ENCODE data around the gene SOCS6. TPM values are rescaled to one million over a fixed set of nuclear protein-coding genes. Genes with fewer than 3 reads are reported as not detected.

The SOCS6 gene
- total RNA-seq, 1 donor from 2014 or later, result 5.5 TPM

DNA sequence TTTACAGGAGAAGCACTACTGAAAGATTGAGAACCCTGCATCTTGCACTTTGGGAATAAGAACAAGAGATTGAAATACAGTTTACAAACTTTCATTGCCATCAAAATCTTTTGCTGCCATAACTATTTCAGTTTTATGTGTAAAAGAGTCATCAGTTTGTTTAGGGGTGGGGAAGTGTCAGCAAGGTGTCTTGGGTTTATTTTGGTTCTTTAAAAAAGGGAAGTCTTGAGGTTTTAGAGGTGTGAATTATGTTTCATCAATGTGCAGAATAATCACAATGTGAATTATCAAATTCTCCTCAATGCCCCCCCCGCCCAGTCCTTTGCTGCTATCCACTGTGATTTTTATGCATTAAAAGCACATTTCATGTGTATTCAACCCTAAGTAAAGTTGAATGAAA is 37.4 kb downstream of the SOCS6 start:
- H3K27me3 ChIP-seq, result no peaks in the 10 kb centered on the region
- peaks cover 5 to 17% of the 10 kb centered on the region in 2 donors for H3K36me3 ChIP-seq
- DNase-seq (ENCODE audit: low spot score in 2 of 2), result no peak
- no peak for TF ChIP-seq CTCF (IDR thresholded peaks at IDR 0.05)
- intact Hi-C loops (cut with DNase I), result loop anchor here (2.0 kb wide), 1 partner anchor 37 kb away; the partner anchor contains the start of gene SOCS6
- no peak overlapping the region for H3K27ac ChIP-seq
- no peak overlapping the region for H3K4me3 ChIP-seq
- no peaks in the 10 kb centered on the region for H3K9me3 ChIP-seq
- H3K4me1 ChIP-seq, result peaks cover 0 to 16% of the 10 kb centered on the region in 2 donors

DNA sequence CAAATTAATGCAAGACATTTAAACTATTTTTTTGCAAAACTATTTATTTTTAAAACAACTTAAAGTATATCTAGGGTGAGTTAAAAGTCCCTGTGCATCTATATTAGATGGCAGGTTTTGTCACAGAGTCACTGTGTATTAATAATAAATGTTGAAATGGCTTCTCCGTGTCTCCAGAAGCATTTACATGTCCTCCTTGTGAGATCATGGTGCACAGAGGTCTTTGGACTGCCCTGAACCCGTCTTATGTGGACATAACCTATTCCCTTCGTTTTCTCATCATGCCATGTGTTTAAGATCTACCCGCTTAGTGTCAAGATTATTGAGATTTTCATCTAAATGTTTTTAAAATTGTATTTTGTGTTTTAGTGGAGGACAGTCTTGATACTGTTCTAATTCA is 39.3 kb downstream of the SOCS6 start:
- DNase-seq (ENCODE audit: low spot score in 2 of 2), result no peak
- H3K9me3 ChIP-seq, result no peaks in the 10 kb centered on the region
- intact Hi-C loops (cut with DNase I), result no loop called here
- no peak for TF ChIP-seq CTCF (IDR thresholded peaks at IDR 0.05)
- H3K27me3 ChIP-seq, result no peaks in the 10 kb centered on the region
- peaks cover 0 to 24% of the 10 kb centered on the region in 2 donors for H3K4me1 ChIP-seq
- peaks cover 5 to 17% of the 10 kb centered on the region in 2 donors for H3K36me3 ChIP-seq
- H3K4me3 ChIP-seq, result no peak overlapping the region
- peak overlapping the region; percentile 84 to 88 for H3K27ac ChIP-seq

DNA sequence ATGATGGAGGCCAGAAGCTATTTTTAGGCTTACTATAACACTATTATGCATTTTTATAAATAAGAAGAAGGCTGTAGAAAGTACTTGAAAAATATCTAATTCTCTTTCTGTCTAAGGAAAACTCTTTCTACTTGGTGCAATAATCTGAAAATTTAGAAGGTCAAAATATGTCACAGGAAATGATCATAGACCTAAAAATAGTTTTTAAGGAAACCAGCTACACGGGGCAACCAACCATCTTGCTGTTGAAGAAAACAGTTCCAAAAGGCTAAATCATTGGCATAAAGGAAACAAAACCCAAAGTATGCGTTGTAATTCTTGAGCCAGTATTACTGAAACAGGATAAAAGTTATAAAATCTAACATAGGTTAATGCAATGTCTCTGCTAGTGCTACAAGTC is 40.2 kb downstream of the SOCS6 start:
- TF ChIP-seq CTCF (IDR thresholded peaks at IDR 0.05), result no peak
- Histone ChIP-seq H3K27ac (peak overlapping the region; percentile 84 to 88), H3K36me3 (peaks cover 5 to 17% of the 10 kb centered on the region in 2 donors), H3K9me3 (no peaks in the 10 kb centered on the region), H3K4me3 (peak overlapping the region in 1 of 2 donors; percentile 28), H3K27me3 (no peaks in the 10 kb centered on the region), H3K4me1 (peaks cover 0 to 28% of the 10 kb centered on the region in 2 donors)
- DNase-seq (ENCODE audit: low spot score in 2 of 2), result no peak
- intact Hi-C loops (cut with DNase I), result no loop called here

- no peaks in the 10 kb centered on the region for H3K27me3 ChIP-seq
- H3K4me3 ChIP-seq, result no peak overlapping the region
- intact Hi-C loops (cut with DNase I), result no loop called here
- peak overlapping the region; percentile 84 to 88 for H3K27ac ChIP-seq
- DNase-seq (ENCODE audit: low spot score in 2 of 2), result no peak
- H3K36me3 ChIP-seq, result peaks cover 0 to 2% of the 10 kb centered on the region in 2 donors
- H3K4me1 ChIP-seq, result peaks cover 0 to 32% of the 10 kb centered on the region in 2 donors
- peaks cover 0 to 8% of the 10 kb centered on the region in 2 donors for H3K9me3 ChIP-seq
- no peak for TF ChIP-seq CTCF (IDR thresholded peaks at IDR 0.05)
These were observed 42.0 kb downstream of the SOCS6 start for GRCh38 chr18:70330887-70331286.

GRCh38 chr18:70331456-70332097 is 42.7 kb downstream of the SOCS6 start:
- TF ChIP-seq CTCF (IDR thresholded peaks at IDR 0.05), result no peak
- no peak for DNase-seq (ENCODE audit: low spot score in 2 of 2)
- no peak overlapping the region for H3K4me3 ChIP-seq
- intact Hi-C loops (cut with DNase I), result no loop called here
- no peaks in the 10 kb centered on the region for H3K27me3 ChIP-seq
- H3K9me3 ChIP-seq, result peaks cover 0 to 8% of the 10 kb centered on the region in 2 donors
- H3K36me3 ChIP-seq, result no peaks in the 10 kb centered on the region
- peak overlapping the region; percentile 48 to 84 for H3K27ac ChIP-seq
- H3K4me1 ChIP-seq, result peaks cover 0 to 32% of the 10 kb centered on the region in 2 donors
